Natural killer cell (primary cell): Measurements from ENCODE around the gene COMMD3. TPM values are rescaled to one million over a fixed set of nuclear protein-coding genes. Genes with fewer than 3 reads are reported as not detected.
A peak's percentile ranks its signal among the peaks of the same experiment; 100 is the strongest.

Experiments
- ATAC-seq, 3 donors: fragments of 150-1000 bp in 2 of 3; fragments of 200-7000 bp in 1 of 3; cut with Tn5 transposase; 1 replicate in 1 of 3; 2 replicates in 2 of 3; pipeline ENCODE4 v1.10.0; 2021; ENCODE audit warnings: mild to moderate bottlenecking in 2 of 3, moderate library complexity in 2 of 3
- DNase-seq, 2 donors: peaks; one replicate each; pipeline versions ENCODE4 v3.0.0 to v3.0.0-alpha.2; 2013 to 2021; ENCODE audit warnings: mixed read lengths in 1 of 2
- H3K27ac ChIP-seq: one replicate; pipeline ENCODE4 v1.5.1; 2013; ENCODE audit warnings: mild to moderate bottlenecking, low read length
- H3K27me3 ChIP-seq: one replicate; pipeline ENCODE4 v1.6.1; 2013; ENCODE audit warnings: low read length; ENCODE audit not compliant: control insufficient read depth, insufficient read depth
- H3K36me3 ChIP-seq: one replicate; pipeline ENCODE4 v1.6.1; 2013; ENCODE audit warnings: low read length; ENCODE audit not compliant: control insufficient read depth, insufficient read depth
- H3K4me1 ChIP-seq: one replicate; pipeline ENCODE4 v1.6.1; 2013; ENCODE audit warnings: low read length; ENCODE audit not compliant: control insufficient read depth, insufficient read depth
- H3K4me3 ChIP-seq: one replicate; pipeline ENCODE4 v1.5.1; 2013; ENCODE audit warnings: low read length
- H3K9me3 ChIP-seq: one replicate; pipeline ENCODE4 v1.6.1; 2013; ENCODE audit warnings: low read length; ENCODE audit not compliant: control insufficient read depth, insufficient read depth
- H3K27ac Mint-ChIP-seq, 2 donors: one replicate each; pipeline ENCODE4 v1.8.0; 2022; ENCODE audit warnings: mild to moderate bottlenecking in 2 of 2, mixed read lengths in 2 of 2, moderate library complexity in 1 of 2
- H3K27me3 Mint-ChIP-seq, 2 donors: one replicate each; pipeline ENCODE4 v1.8.0; 2022; ENCODE audit warnings: low read depth in 2 of 2, mixed read lengths in 2 of 2
- H3K36me3 Mint-ChIP-seq: one replicate; pipeline ENCODE4 v1.8.0; 2022; ENCODE audit warnings: mixed read lengths
- H3K4me1 Mint-ChIP-seq, 2 donors: one replicate each; pipeline ENCODE4 v1.8.0; 2022; ENCODE audit warnings: mixed read lengths in 2 of 2
- H3K4me3 Mint-ChIP-seq: one replicate; pipeline ENCODE4 v1.8.0; 2022; ENCODE audit warnings: mild to moderate bottlenecking, moderate library complexity, mixed read lengths
- H3K9me3 Mint-ChIP-seq, 2 donors: one replicate each; pipeline ENCODE4 v1.8.0; 2022; ENCODE audit warnings: mixed read lengths in 2 of 2
- CTCF ChIP-seq: fragments of 200-600 bp; IDR thresholded peaks from one replicate; pipeline ENCODE4 v1.8.0; 2022; ENCODE audit warnings: antibody characterized with exemption
- WGBS: methylation state at CpG from one replicate; pipeline ENCODE4 v1.1.7; 2013; ENCODE audit warnings: missing lambda C conversion rate; ENCODE audit not compliant: insufficient coverage; 5-methylcytosine and 5-hydroxymethylcytosine counted together
- intact Hi-C: fragments of 100-400 bp; cut with micrococcal nuclease; formaldehyde crosslinking; loops from one replicate; pipeline ENCODE4 v1.14.2; 2022
- total RNA-seq, 4 donors: library from RNA; stranded (reverse); fragments of 120-200 nt in 1 of 4; gene quantifications; one replicate each; pipeline versions ENCODE4 v1.2.3 to v1.2.4, GENCODE V29; 2013 to 2022

The COMMD3 gene
- total RNA-seq, 3 donors from 2014 or later (not counting 1 experiment from before 2014, with no cell fraction given): 43.1 to 48.3 (median 44.2) TPM

- no peaks in the 10 kb centered on the region for H3K36me3 Mint-ChIP-seq
- DNase-seq: no peak
- peak overlapping the region; percentile 92 to 93 for H3K27ac Mint-ChIP-seq
- intact Hi-C loops: loop anchor here (5.0 kb wide), 3 partner anchors 66 to 786 kb away; partner anchors contain the start of gene MLLT10
- no peak for TF ChIP-seq CTCF
- no peak for ATAC-seq
- H3K27me3 Mint-ChIP-seq: peaks cover 10 to 12% of the 10 kb centered on the region in 2 donors
- peaks cover 18% of the 10 kb centered on the region for H3K4me1 ChIP-seq
- peaks cover 32 to 43% of the 10 kb centered on the region in 2 donors for H3K4me1 Mint-ChIP-seq
- no peaks in the 10 kb centered on the region for H3K9me3 ChIP-seq
- no peaks in the 10 kb centered on the region for H3K36me3 ChIP-seq
- WGBS: 84% methylated on average over 3 of the region's 6 CpGs
- H3K27me3 ChIP-seq: peaks cover 11% of the 10 kb centered on the region
- H3K27ac ChIP-seq: no peak overlapping the region
- peak overlapping the region; percentile 55 for H3K4me3 Mint-ChIP-seq
- H3K9me3 Mint-ChIP-seq: no peaks in the 10 kb centered on the region
- no peak overlapping the region for H3K4me3 ChIP-seq
Observed at GRCh38 chr10:22317771-22318565, 1.8 kb downstream of the COMMD3 start.

GRCh38 chr10:22318772-22319171, 2.6 kb downstream of the COMMD3 start:
- Histone ChIP-seq H3K4me3 (no peak overlapping the region), H3K27ac (no peak overlapping the region), H3K9me3 (no peaks in the 10 kb centered on the region), H3K27me3 (peaks cover 18% of the 10 kb centered on the region), H3K36me3 (no peaks in the 10 kb centered on the region), H3K4me1 (peaks cover 18% of the 10 kb centered on the region)
- TF ChIP-seq CTCF: no peak
- no peaks in the 10 kb centered on the region for H3K36me3 Mint-ChIP-seq
- WGBS: 83% methylated on average over 1 of the region's 3 CpGs
- peaks cover 12 to 18% of the 10 kb centered on the region in 2 donors for H3K27me3 Mint-ChIP-seq
- DNase-seq (no peak), ATAC-seq (no peak)
- peak overlapping the region in 1 of 2 donors; percentile 94 for H3K27ac Mint-ChIP-seq
- H3K4me3 Mint-ChIP-seq: peak overlapping the region; percentile 99
- H3K4me1 Mint-ChIP-seq: peaks cover 32 to 51% of the 10 kb centered on the region in 2 donors
- H3K9me3 Mint-ChIP-seq: no peaks in the 10 kb centered on the region
- intact Hi-C loops: loop anchor here (5.0 kb wide), 3 partner anchors 66 to 786 kb away; partner anchors contain the start of gene MLLT10

- H3K4me1 ChIP-seq: peaks cover 20% of the 10 kb centered on the region
- H3K4me3 Mint-ChIP-seq: peak overlapping the region; percentile 99
Observed at GRCh38 chr10:22319547-22319979, 3.4 kb downstream of the COMMD3 start.

More at GRCh38 chr10:22319547-22319979, 3.4 kb downstream of the COMMD3 start:
- H3K9me3 ChIP-seq: no peaks in the 10 kb centered on the region
- no peaks in the 10 kb centered on the region for H3K36me3 ChIP-seq
- H3K4me3 ChIP-seq: no peak overlapping the region
- H3K27ac ChIP-seq: no peak overlapping the region
- Mint-ChIP-seq H3K27ac (peak overlapping the region; percentile 94 to 98), H3K4me1 (peaks cover 40 to 59% of the 10 kb centered on the region in 2 donors), H3K9me3 (no peaks in the 10 kb centered on the region), H3K36me3 (no peaks in the 10 kb centered on the region), H3K27me3 (peaks cover 16 to 26% of the 10 kb centered on the region in 2 donors)
- no peak for ATAC-seq
- intact Hi-C loops: loop anchor here (5.0 kb wide), 3 partner anchors 67 to 787 kb away; partner anchors contain the start of gene MLLT10
- H3K27me3 ChIP-seq: peaks cover 26% of the 10 kb centered on the region
- WGBS: 80% methylated on average over 10 of the region's 10 CpGs
- peak in 1 of 2 donors; percentile 7 for DNase-seq
- TF ChIP-seq CTCF: no peak
